K562 (cell line): ENCODE measurements around the gene COL21A1. TPM values are rescaled to one million over a fixed set of nuclear protein-coding genes. Genes with fewer than 3 reads are reported as not detected.

ENCODE experiments used
- ATAC-seq: fragments of 200-7000 bp; cut with Tn5 transposase; 3 replicates; pipeline ENCODE4 v1.9.1; 2020; ENCODE audit warnings: moderate library complexity
- BruUV-seq: library from RNA; stranded (reverse); fragments of 400-500 nt; replicated peaks from 2 replicates; lab custom pipeline; 2021; lab: Mats Ljungman, UMichigan
- CTCF ChIA-PET: fragments of 300-600 bp; formaldehyde crosslinking; extraction: SDS; loops from one replicate; lab custom pipeline; 2021; ENCODE audit warnings: low intra/inter-chr PET ratio; lab: Yijun Ruan, JAX
- POLR2A ChIA-PET: fragments of 300-600, 350-650 bp; sonication (Branson Sonifier 250); formaldehyde crosslinking; extraction: SDS; loops from one replicate; lab custom pipeline; 2021; ENCODE audit warnings: antibody characterized with exemption, inconsistent platforms; lab: Yijun Ruan, JAX
- DNase-seq, 4 experiments: peaks; one replicate each; pipeline versions ENCODE4 v3.0.0 to v3.0.0-alpha.2; 2011 to 2018; ENCODE audit warnings: low spot score in 3 of 4, mixed read lengths in 3 of 4; ENCODE audit errors: extremely low read depth in 1 of 4
- FAIRE-seq: peaks from 2 replicates; lab custom pipeline; 2011; peaks lifted over from hg19 to GRCh38; lab: Jason Lieb, UNC
- H2AFZ ChIP-seq: 2 replicates; pipeline ENCODE4 v1.6.0; 2011; ENCODE audit warnings: low read depth, low read length, control low read depth, inconsistent platforms
- H3K27ac ChIP-seq: fragments of 200-600 bp; 3 replicates; pipeline ENCODE4 v1.8.0; 2011; ENCODE audit warnings: low read depth, mild to moderate bottlenecking, control low read depth, inconsistent platforms, low read length, moderate library complexity, mixed read lengths; ENCODE audit errors: extremely low read depth
- H3K27me3 ChIP-seq, 2 experiments: fragments of 300-600 bp in 1 of 2; 2 replicates in 1 of 2; 3 replicates in 1 of 2; pipeline versions ENCODE4 v1.6.0 to v1.8.0; 2011; ENCODE audit warnings: inconsistent platforms in 2 of 2, low read length in 2 of 2, mild to moderate bottlenecking in 1 of 2, mixed read lengths in 1 of 2, moderate library complexity in 1 of 2; ENCODE audit not compliant: control insufficient read depth in 2 of 2, insufficient read depth in 2 of 2
- H3K36me3 ChIP-seq: fragments of 300-600 bp; 3 replicates; pipeline ENCODE4 v1.8.0; 2011; ENCODE audit warnings: mild to moderate bottlenecking, low read length, inconsistent platforms; ENCODE audit not compliant: control insufficient read depth, insufficient read depth
- H3K4me1 ChIP-seq, 2 experiments: fragments of 200-600 bp in 1 of 2; replicated peaks in 1 of 2; 2 replicates in 1 of 2; 3 replicates in 1 of 2; pipeline versions ENCODE4 v1.5.1 to v1.8.0; 2011; ENCODE audit warnings: inconsistent platforms in 2 of 2, low read length in 2 of 2, mild to moderate bottlenecking in 1 of 2, mixed read lengths in 1 of 2, moderate library complexity in 1 of 2; ENCODE audit not compliant: control insufficient read depth in 2 of 2, insufficient read depth in 2 of 2
- H3K4me2 ChIP-seq: 2 replicates; pipeline ENCODE4 v1.6.1; 2011; ENCODE audit warnings: low read length, control low read depth, inconsistent platforms, mixed read lengths; ENCODE audit not compliant: insufficient read depth
- H3K4me3 ChIP-seq: fragments of 200-600 bp; sonication (generic), shearing (Covaris generic); 2 replicates; pipeline ENCODE4 v1.5.1; 2016; ENCODE audit warnings: control low read depth, inconsistent platforms
- H3K79me2 ChIP-seq: fragments of 200-600 bp; 3 replicates; pipeline ENCODE4 v1.8.0; 2011; ENCODE audit warnings: low read length, inconsistent platforms; ENCODE audit not compliant: control insufficient read depth, insufficient read depth
- H3K9ac ChIP-seq, 2 experiments: 2 replicates each; pipeline versions ENCODE4 v1.6.0 to v1.6.1; 2011; ENCODE audit warnings: low read depth in 2 of 2, low read length in 2 of 2, control low read depth in 1 of 2, inconsistent platforms in 1 of 2, mild to moderate bottlenecking in 1 of 2, mixed read lengths in 1 of 2; ENCODE audit not compliant: insufficient read depth in 1 of 2
- H3K9me1 ChIP-seq: one replicate; pipeline ENCODE4 v1.6.0; 2011; ENCODE audit warnings: inconsistent platforms, mild to moderate bottlenecking, low read length, moderate library complexity; ENCODE audit not compliant: control insufficient read depth, insufficient read depth
- H3K9me3 ChIP-seq: replicated peaks from 2 replicates; pipeline ENCODE4 v1.5.1; 2011; ENCODE audit warnings: low read depth, low read length, inconsistent platforms; ENCODE audit not compliant: control insufficient read depth, insufficient read depth
- H4K20me1 ChIP-seq: replicated peaks from 2 replicates; pipeline ENCODE4 v1.6.1; 2011; ENCODE audit warnings: low read length, inconsistent platforms, mixed read lengths; ENCODE audit not compliant: control insufficient read depth, insufficient read depth
- CBFB ChIP-seq: sonication (generic); formaldehyde crosslinking; IDR thresholded peaks from 2 replicates; pipeline ENCODE4 v1.4.0; 2020; ENCODE audit warnings: mild to moderate bottlenecking, missing genetic modification reagents
- GATAD2B ChIP-seq: fragments of 450-650 bp; IDR thresholded peaks from 2 replicates; pipeline ENCODE4 v1.6.1; 2017; ENCODE audit warnings: mild to moderate bottlenecking, borderline replicate concordance
- KDM1A ChIP-seq, 2 experiments: fragments of 450-650 bp; IDR thresholded peaks; 2 replicates each; pipeline ENCODE4 v1.6.1; 2016; ENCODE audit warnings: mild to moderate bottlenecking in 2 of 2
- PTBP1 ChIP-seq: fragments of 200-400 bp; formaldehyde crosslinking; IDR thresholded peaks from 2 replicates; pipeline ENCODE4 v1.6.1; 2017; ENCODE audit warnings: low read depth, low read length
- PYGO2 ChIP-seq: fragments of 450-650 bp; IDR thresholded peaks from 2 replicates; pipeline ENCODE4 v1.6.1; 2016; ENCODE audit warnings: mild to moderate bottlenecking, missing genetic modification characterization, moderate library complexity, missing compliant biosample characterization
- RAD51 ChIP-seq: fragments of 450-650 bp; IDR thresholded peaks from 2 replicates; pipeline ENCODE4 v1.7.1; 2016; ENCODE audit warnings: low read depth, mild to moderate bottlenecking, borderline replicate concordance
- RBFOX2 ChIP-seq: fragments of 200-400 bp; formaldehyde crosslinking; IDR thresholded peaks from 2 replicates; pipeline ENCODE4 v1.6.1; 2017; ENCODE audit warnings: low read depth, mild to moderate bottlenecking, low read length, moderate library complexity
- RBM39 ChIP-seq: fragments of 200-400 bp; formaldehyde crosslinking; optimal IDR thresholded peaks from 2 replicates; pipeline ENCODE3; 2018; ENCODE audit warnings: low read depth, low read length
- TCF7L2 ChIP-seq: fragments of 150-350 bp; IDR thresholded peaks from 2 replicates; pipeline ENCODE4 v1.6.1; 2016; ENCODE audit warnings: low read depth, mild to moderate bottlenecking, low read length, moderate library complexity
- XRCC3 ChIP-seq: fragments of 450-650 bp; IDR thresholded peaks from 2 replicates; pipeline ENCODE4 v1.6.1; 2017; ENCODE audit warnings: mild to moderate bottlenecking, moderate library complexity
- ZKSCAN3 ChIP-seq: fragments of 250-450 bp; sonication (Bioruptor Pico); IDR thresholded peaks from 2 replicates; pipeline ENCODE4 v1.4.0; 2020
- ZNF23 ChIP-seq: fragments of 250-450 bp; sonication (Bioruptor Pico); IDR thresholded peaks from 2 replicates; pipeline ENCODE4 v1.4.0; 2020; ENCODE audit warnings: mild to moderate bottlenecking
- ZNF347 ChIP-seq: fragments of 450-650 bp; formaldehyde crosslinking; IDR thresholded peaks from 2 replicates; pipeline ENCODE4 v1.4.0; 2020; ENCODE audit warnings: low read depth, mild to moderate bottlenecking, moderate library complexity
- ZNF41 ChIP-seq: fragments of 250-450 bp; sonication (Bioruptor Pico); conservative IDR thresholded peaks from 2 replicates; pipeline ENCODE4 v1.4.0; 2020; ENCODE audit warnings: mild to moderate bottlenecking
- ZSCAN32 ChIP-seq: fragments of 450-650 bp; formaldehyde crosslinking; IDR thresholded peaks from 2 replicates; pipeline ENCODE4 v1.4.0; 2020; ENCODE audit warnings: mild to moderate bottlenecking, moderate library complexity
- WGBS: fragments of 100-300 bp; shearing (Covaris generic); methylation state at CpG from one replicate; pipeline ENCODE4 v1.1.6; 2016; ENCODE audit warnings: low coverage, mixed read lengths; ENCODE audit not compliant: insufficient coverage; ENCODE audit errors: missing lambda C conversion rate; 5-methylcytosine and 5-hydroxymethylcytosine counted together
- in situ Hi-C: fragments of 300-500 bp; cut with MboI; formaldehyde crosslinking; loops from 4 replicates; pipeline ENCODE4 v1.15.0; 2018; ENCODE audit warnings: inconsistent platforms, mixed read lengths
- intact Hi-C: fragments of 100-400 bp; cut with micrococcal nuclease; formaldehyde crosslinking; loops from 2 replicates; pipeline ENCODE4 v1.14.2; 2022
- polyA plus RNA-seq, 8 experiments: library from polyadenylated mRNA; depleted of rRNA in 4 of 8; stranded (reverse) in 5 of 8; unstranded in 3 of 8; fragments of >200 nt; fragmentation: Nextera tagmentation in 2 of 8; fragmentation: Illumina TruSeq in 1 of 8; extraction: Ambion mirVana in 2 of 8; extraction: Trizol in 1 of 8; gene quantifications; 2 replicates each; pipeline versions ENCODE4 v1.2.1 to v1.2.3, GENCODE V29; 2011 to 2014; ENCODE audit warnings: inconsistent platforms in 1 of 8, missing spikeins in 1 of 8
- total RNA-seq, 7 experiments: library from RNA; depleted of rRNA in 6 of 7; stranded (reverse); fragments of >200 nt in 6 of 7; fragmentation: Illumina TruSeq in 2 of 7; extraction: Trizol in 2 of 7; gene quantifications; 2 replicates each; pipeline versions ENCODE4 v1.2.1 to v1.2.3, GENCODE V29; 2011 to 2021; ENCODE audit warnings: low replicate concordance in 1 of 7
- TF ChIP-seq, protein P1 (sequence below): fragments of 450-650 bp; formaldehyde crosslinking; IDR thresholded peaks from 2 replicates; pipeline ENCODE4 v1.4.0; 2022; ENCODE audit warnings: missing genetic modification characterization

The COL21A1 gene
- total and polyA plus RNA-seq, 9 of the 15 experiments (the other 6 are each of a cell fraction or from before 2014, with no cell fraction given): 0.03 to 0.76 (median 0.25) TPM

DNA sequence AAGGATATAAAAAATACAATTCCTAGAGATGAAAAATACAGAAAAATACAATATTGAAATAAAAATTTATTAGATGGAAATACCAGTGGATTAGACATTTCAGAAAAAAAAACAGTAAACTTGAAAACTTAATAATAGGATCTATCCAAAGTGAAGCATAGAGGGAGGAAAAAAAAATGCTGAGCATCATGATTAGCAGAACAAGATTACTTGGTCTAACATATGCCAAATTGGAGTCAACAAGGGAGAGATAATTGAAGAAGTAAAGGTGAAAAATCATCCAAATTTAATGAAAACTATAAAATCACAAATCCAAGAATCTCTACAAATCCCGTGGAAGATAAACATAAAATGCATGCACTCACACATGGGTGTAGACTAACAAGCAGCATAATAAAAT lies 205.8 kb downstream of the COL21A1 start:
- ChIA-PET POLR2A (no interaction called here), CTCF (no interaction called here)
- Histone ChIP-seq H3K36me3 (no peaks in the 10 kb centered on the region), H3K9ac (no peak overlapping the region), H3K9me3 (0 out of 2 replicates have a peak, but pooled peaks cover 1% of the 10 kb centered on the region), H3K9me1 (no peaks in the 10 kb centered on the region), H3K4me2 (no peak overlapping the region), H3K27ac (no peak overlapping the region), H4K20me1 (no peaks in the 10 kb centered on the region), H3K79me2 (no peaks in the 10 kb centered on the region), H3K4me3 (no peak overlapping the region), H2AFZ (no peak overlapping the region), H3K27me3 (no peaks in the 10 kb centered on the region), H3K4me1 (no peaks in the 10 kb centered on the region)
- DNase-seq (no peak), FAIRE-seq (no peak), ATAC-seq (no peak)
- no peak for TF ChIP-seq RBM39
- no peak for TF ChIP-seq ZKSCAN3 (CRISPR knock-in tag)
- TF ChIP-seq CBFB (CRISPR knock-in tag): no peak
- BruUV-seq: no TSS peak
- intact Hi-C loops (no loop called here), in situ Hi-C loops (no loop called here)
- WGBS: 0% methylated on average over 1 of the region's 1 CpG

DNA sequence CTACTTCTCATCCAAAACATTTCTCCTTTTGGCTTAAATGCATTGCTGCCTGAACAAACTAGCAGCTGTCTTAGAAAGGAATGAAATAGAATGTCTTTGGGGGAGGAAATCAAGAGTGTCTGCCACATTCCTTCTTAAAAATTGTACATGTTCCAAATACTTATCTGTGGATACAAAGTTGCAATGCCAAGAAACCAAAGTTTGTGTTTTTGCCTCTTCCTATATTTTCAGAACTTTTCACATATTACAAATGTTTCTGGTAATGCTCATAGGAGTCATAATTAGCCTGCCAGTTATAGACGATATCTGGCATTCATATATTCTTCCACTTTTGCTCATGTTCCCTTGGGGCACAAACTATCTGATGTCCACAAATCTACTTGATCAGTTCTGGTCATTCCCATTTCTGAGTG lies 206.5 kb downstream of the COL21A1 start:
- POLR2A ChIA-PET: no interaction called here
- 0% methylated on average over 1 of the region's 1 CpG for WGBS
- H3K4me2 ChIP-seq: no peak overlapping the region
- TF ChIP-seq ZNF23: no peak
- TF ChIP-seq, protein P1, sequence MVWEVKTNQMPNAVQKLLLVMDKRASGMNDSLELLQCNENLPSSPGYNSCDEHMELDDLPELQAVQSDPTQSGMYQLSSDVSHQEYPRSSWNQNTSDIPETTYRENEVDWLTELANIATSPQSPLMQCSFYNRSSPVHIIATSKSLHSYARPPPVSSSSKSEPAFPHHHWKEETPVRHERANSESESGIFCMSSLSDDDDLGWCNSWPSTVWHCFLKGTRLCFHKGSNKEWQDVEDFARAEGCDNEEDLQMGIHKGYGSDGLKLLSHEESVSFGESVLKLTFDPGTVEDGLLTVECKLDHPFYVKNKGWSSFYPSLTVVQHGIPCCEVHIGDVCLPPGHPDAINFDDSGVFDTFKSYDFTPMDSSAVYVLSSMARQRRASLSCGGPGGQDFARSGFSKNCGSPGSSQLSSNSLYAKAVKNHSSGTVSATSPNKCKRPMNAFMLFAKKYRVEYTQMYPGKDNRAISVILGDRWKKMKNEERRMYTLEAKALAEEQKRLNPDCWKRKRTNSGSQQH (CRISPR knock-in tag): no peak
- no peak for TF ChIP-seq RAD51
- no peak for TF ChIP-seq GATAD2B
- no peak for TF ChIP-seq RBFOX2
- no peak for TF ChIP-seq ZNF41 (CRISPR knock-in tag)
- no peak for TF ChIP-seq PTBP1
- TF ChIP-seq ZSCAN32 (CRISPR knock-in tag): no peak
- TF ChIP-seq PYGO2: no peak
- no peak for TF ChIP-seq XRCC3
- no peak for TF ChIP-seq KDM1A (IDR thresholded peaks at IDR 0.05)
- no peak for TF ChIP-seq ZNF347 (CRISPR knock-in tag)
- TF ChIP-seq TCF7L2: no peak
- no peak overlapping the region for H3K27ac ChIP-seq
- CTCF ChIA-PET: no interaction called here
- intact Hi-C loops: no loop called here
- no peaks in the 10 kb centered on the region for H3K79me2 ChIP-seq
- in situ Hi-C loops: no loop called here
- FAIRE-seq (no peak), ATAC-seq (no peak), DNase-seq (no peak)
- no peak overlapping the region for H3K4me3 ChIP-seq
- H3K4me1 ChIP-seq: no peaks in the 10 kb centered on the region
- H3K9me3 ChIP-seq: 0 out of 2 replicates have a peak, but pooled peaks cover 1% of the 10 kb centered on the region
- H3K9ac ChIP-seq: no peak overlapping the region
- no peaks in the 10 kb centered on the region for H3K9me1 ChIP-seq
- no peaks in the 10 kb centered on the region for H3K27me3 ChIP-seq
- H2AFZ ChIP-seq: no peak overlapping the region
- no peaks in the 10 kb centered on the region for H4K20me1 ChIP-seq
- no peaks in the 10 kb centered on the region for H3K36me3 ChIP-seq
- no TSS peak for BruUV-seq
